ENCODE measurements around the gene PAM. TPM values are rescaled to one million over a fixed set of nuclear protein-coding genes. Genes with fewer than 3 reads are reported as not detected.

PAM gene
- total RNA-seq, 1 experiment from 2014 or later: 257 TPM

DNA sequence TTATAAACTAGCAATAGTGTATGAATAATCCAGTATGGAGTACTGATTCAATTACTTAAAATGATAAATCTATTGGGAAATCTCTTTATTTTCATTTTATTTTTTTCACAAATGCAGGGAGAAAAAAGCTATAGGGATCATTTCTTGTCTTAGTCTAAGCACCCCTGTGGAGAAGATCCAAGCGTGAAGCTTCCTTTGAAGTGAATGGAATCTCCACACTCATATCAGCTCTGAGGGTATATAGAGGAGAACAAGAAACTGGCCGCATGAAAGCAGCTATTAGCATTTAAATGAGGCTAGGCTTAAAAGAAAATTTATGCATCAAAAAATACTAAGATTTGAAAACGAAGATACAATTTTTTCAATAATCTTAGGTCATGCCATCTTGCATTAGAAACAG lies 12.9 kb upstream of the PAM start (continued):
- TF ChIP-seq, protein P1, sequence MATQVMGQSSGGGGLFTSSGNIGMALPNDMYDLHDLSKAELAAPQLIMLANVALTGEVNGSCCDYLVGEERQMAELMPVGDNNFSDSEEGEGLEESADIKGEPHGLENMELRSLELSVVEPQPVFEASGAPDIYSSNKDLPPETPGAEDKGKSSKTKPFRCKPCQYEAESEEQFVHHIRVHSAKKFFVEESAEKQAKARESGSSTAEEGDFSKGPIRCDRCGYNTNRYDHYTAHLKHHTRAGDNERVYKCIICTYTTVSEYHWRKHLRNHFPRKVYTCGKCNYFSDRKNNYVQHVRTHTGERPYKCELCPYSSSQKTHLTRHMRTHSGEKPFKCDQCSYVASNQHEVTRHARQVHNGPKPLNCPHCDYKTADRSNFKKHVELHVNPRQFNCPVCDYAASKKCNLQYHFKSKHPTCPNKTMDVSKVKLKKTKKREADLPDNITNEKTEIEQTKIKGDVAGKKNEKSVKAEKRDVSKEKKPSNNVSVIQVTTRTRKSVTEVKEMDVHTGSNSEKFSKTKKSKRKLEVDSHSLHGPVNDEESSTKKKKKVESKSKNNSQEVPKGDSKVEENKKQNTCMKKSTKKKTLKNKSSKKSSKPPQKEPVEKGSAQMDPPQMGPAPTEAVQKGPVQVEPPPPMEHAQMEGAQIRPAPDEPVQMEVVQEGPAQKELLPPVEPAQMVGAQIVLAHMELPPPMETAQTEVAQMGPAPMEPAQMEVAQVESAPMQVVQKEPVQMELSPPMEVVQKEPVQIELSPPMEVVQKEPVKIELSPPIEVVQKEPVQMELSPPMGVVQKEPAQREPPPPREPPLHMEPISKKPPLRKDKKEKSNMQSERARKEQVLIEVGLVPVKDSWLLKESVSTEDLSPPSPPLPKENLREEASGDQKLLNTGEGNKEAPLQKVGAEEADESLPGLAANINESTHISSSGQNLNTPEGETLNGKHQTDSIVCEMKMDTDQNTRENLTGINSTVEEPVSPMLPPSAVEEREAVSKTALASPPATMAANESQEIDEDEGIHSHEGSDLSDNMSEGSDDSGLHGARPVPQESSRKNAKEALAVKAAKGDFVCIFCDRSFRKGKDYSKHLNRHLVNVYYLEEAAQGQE (IDR thresholded peaks at IDR 0.05; ENCODE audit: low read depth): no peak
- TF ChIP-seq TCF7L2 (IDR thresholded peaks at IDR 0.05; ENCODE audit: borderline replicate concordance, extremely low read depth, insufficient read depth, insufficient read length) (no peak), ELF1 (IDR thresholded peaks at IDR 0.05; ENCODE audit: borderline replicate concordance, low read depth) (no peak), YY1 (IDR thresholded peaks at IDR 0.05; ENCODE audit: extremely low read depth, insufficient replicate concordance, low read depth, low read length) (no peak), EZH2phosphoT487 (IDR thresholded peaks at IDR 0.05; ENCODE audit: borderline replicate concordance) (no peak), POLR2A (IDR thresholded peaks at IDR 0.05; ENCODE audit: borderline replicate concordance, extremely low read depth, insufficient read depth, insufficient read length) (no peak), RAD21 (IDR thresholded peaks at IDR 0.05; ENCODE audit: low read depth) (no peak), CBX3 (IDR thresholded peaks at IDR 0.05; ENCODE audit: low read depth) (no peak), EZH2 (IDR thresholded peaks at IDR 0.05) (no peak)
- TF ChIP-seq, protein P2, sequence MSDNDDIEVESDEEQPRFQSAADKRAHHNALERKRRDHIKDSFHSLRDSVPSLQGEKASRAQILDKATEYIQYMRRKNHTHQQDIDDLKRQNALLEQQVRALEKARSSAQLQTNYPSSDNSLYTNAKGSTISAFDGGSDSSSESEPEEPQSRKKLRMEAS (IDR thresholded peaks at IDR 0.05): no peak

DNA sequence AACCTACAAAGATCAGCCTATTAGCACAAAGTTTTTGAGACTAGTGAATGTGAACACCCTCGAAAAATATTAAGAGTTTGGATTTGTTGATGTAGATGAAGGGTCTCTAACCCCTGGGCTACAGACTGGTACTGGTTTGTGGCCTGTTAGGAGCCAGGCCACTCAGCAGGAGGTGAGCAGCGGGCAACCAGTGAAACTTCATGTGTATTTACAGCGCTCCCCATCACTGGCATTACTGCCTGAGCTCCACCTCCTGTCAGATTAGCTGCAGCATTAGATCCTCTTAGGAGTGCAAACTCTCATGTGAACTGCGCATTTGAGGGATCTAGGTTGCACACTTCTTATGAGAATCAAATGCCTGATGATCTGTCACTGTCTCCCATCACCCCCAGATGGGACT lies 11.2 kb upstream of the PAM start:
- H3K27ac ChIP-seq (ENCODE audit: low read depth, low read length): no peak overlapping the region
- no peaks in the 10 kb centered on the region for H3K79me2 ChIP-seq (ENCODE audit: insufficient read depth, low read length)
- RAD21 ChIA-PET (ENCODE audit: low non-redundant PET in 1 of 2, low total read pairs in 2 of 2, uncharacterized antibody in 2 of 2, unreplicated experiment in 2 of 2): no interaction called here
- no peaks in the 10 kb centered on the region for H3K36me3 ChIP-seq (ENCODE audit: control insufficient read depth in 1 of 2, insufficient read depth in 2 of 2, low read length in 2 of 2)
- TF ChIP-seq JUND (IDR thresholded peaks at IDR 0.05): no peak
- no peak for TF ChIP-seq SRF (IDR thresholded peaks at IDR 0.05; ENCODE audit: low read depth)
- TF ChIP-seq POLR2AphosphoS5 (IDR thresholded peaks at IDR 0.05; ENCODE audit: low read depth, low read length): no peak
- no peak for TF ChIP-seq EZH2 (IDR thresholded peaks at IDR 0.05)
- no peak for TF ChIP-seq RAD21 (IDR thresholded peaks at IDR 0.05; ENCODE audit: low read depth)
- TF ChIP-seq, protein P3, sequence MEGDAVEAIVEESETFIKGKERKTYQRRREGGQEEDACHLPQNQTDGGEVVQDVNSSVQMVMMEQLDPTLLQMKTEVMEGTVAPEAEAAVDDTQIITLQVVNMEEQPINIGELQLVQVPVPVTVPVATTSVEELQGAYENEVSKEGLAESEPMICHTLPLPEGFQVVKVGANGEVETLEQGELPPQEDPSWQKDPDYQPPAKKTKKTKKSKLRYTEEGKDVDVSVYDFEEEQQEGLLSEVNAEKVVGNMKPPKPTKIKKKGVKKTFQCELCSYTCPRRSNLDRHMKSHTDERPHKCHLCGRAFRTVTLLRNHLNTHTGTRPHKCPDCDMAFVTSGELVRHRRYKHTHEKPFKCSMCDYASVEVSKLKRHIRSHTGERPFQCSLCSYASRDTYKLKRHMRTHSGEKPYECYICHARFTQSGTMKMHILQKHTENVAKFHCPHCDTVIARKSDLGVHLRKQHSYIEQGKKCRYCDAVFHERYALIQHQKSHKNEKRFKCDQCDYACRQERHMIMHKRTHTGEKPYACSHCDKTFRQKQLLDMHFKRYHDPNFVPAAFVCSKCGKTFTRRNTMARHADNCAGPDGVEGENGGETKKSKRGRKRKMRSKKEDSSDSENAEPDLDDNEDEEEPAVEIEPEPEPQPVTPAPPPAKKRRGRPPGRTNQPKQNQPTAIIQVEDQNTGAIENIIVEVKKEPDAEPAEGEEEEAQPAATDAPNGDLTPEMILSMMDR (IDR thresholded peaks at IDR 0.05 in 2 of 3, conservative IDR thresholded peaks at IDR 0.05 in 1 of 3; ENCODE audit: borderline replicate concordance in 1 of 3, insufficient read depth in 1 of 3, low read depth in 2 of 3, low read length in 2 of 3): no peak
- TF ChIP-seq ZFX (IDR thresholded peaks at IDR 0.05): no peak
- TF ChIP-seq YY1 (IDR thresholded peaks at IDR 0.05; ENCODE audit: extremely low read depth, insufficient replicate concordance, low read depth, low read length): no peak
- TF ChIP-seq CEBPB (IDR thresholded peaks at IDR 0.05; ENCODE audit: low read depth): no peak
- TF ChIP-seq POLR2A (IDR thresholded peaks at IDR 0.05; ENCODE audit: borderline replicate concordance, extremely low read depth, insufficient read depth, insufficient read length): no peak
- no peak for TF ChIP-seq EZH2phosphoT487 (IDR thresholded peaks at IDR 0.05; ENCODE audit: borderline replicate concordance)
- TF ChIP-seq SP1 (IDR thresholded peaks at IDR 0.05; ENCODE audit: low read depth): no peak
- TF ChIP-seq, protein P2 (IDR thresholded peaks at IDR 0.05): no peak
- TF ChIP-seq EGR1 (IDR thresholded peaks at IDR 0.05; ENCODE audit: low read depth): no peak
- no peak for TF ChIP-seq SIN3A (IDR thresholded peaks at IDR 0.05; ENCODE audit: low read depth)
- no peak for TF ChIP-seq TCF7L2 (IDR thresholded peaks at IDR 0.05; ENCODE audit: borderline replicate concordance, extremely low read depth, insufficient read depth, insufficient read length)
- TF ChIP-seq, protein P4, sequence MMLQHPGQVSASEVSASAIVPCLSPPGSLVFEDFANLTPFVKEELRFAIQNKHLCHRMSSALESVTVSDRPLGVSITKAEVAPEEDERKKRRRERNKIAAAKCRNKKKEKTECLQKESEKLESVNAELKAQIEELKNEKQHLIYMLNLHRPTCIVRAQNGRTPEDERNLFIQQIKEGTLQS (IDR thresholded peaks at IDR 0.05): no peak
- H3K9me2 ChIP-seq (ENCODE audit: insufficient read depth): no peaks in the 10 kb centered on the region
- H3K9me3 ChIP-seq (ENCODE audit: control insufficient read depth in 1 of 2, insufficient read depth in 1 of 2, low read depth in 1 of 2, low read length in 2 of 2): no peaks in the 10 kb centered on the region
- CTCF ChIA-PET: no interaction called here
- ATAC-seq (no peak), DNase-seq (ENCODE audit: low read depth, low spot score) (no peak)
- no peaks in the 10 kb centered on the region for H3K27me3 ChIP-seq (ENCODE audit: insufficient read depth, low read length)
- no peak overlapping the region for H2AFZ ChIP-seq (ENCODE audit: low read depth, low read length, poor library complexity, severe bottlenecking)
- BruUV-seq (replicated peaks): no TSS peak
- no peaks in the 10 kb centered on the region for H4K20me1 ChIP-seq (ENCODE audit: insufficient read depth)
- H3K4me2 ChIP-seq (ENCODE audit: low read length): no peak overlapping the region
- intact Hi-C loops (cut with micrococcal nuclease): no loop called here
- H3K4me1 ChIP-seq (ENCODE audit: control insufficient read depth in 1 of 2, insufficient read depth in 2 of 2, low read length in 2 of 2): peaks cover 0 to 1% of the 10 kb centered on the region in 2 experiments; a peak in 1 of 4 replicates
- no peak overlapping the region for H3K9ac ChIP-seq (ENCODE audit: low read length)
- H3K4me3 ChIP-seq (replicated peaks in 1 of 2; ENCODE audit: low read depth in 1 of 2, low read length in 2 of 2): no peak overlapping the region
- POLR2A ChIA-PET: no interaction called here
